Measurements from ENCODE around the gene FIGNL1.

Gene FIGNL1

GRCh38 chr7:50479743-50480517 lies 29.8 kb upstream of the FIGNL1 start:
- Histone ChIP-seq H3K9me3 (ENCODE audit: low read length) (no peaks in the 10 kb centered on the region), H2AFZ (ENCODE audit: low read depth, low read length) (no peak overlapping the region), H3K4me1 (ENCODE audit: insufficient read depth, low read length) (no peaks in the 10 kb centered on the region)

DNA sequence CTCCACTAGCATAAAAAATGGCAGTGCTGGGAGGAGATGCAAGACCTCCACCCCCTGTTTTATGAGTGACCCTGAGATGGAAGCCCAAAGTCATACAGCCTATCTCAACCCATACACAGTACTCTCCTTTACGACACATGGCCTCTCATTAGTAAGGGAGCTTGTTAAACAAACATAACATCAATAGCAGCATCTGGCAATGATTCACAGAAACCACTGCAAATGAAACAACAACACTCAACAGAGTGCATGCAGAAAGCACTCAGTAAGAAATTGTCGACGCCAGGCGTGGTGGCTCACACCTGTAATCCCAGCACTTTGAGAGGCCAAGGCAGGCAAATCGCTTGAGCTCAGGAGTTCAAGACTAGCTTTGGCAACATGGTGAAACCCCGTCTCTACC lies 27.5 kb upstream of the FIGNL1 start:
- H3K27me3 ChIP-seq (ENCODE audit: insufficient read depth, low read length): no peaks in the 10 kb centered on the region
- H3K9me3 ChIP-seq (ENCODE audit: low read length): no peaks in the 10 kb centered on the region
- no peaks in the 10 kb centered on the region for H3K36me3 ChIP-seq (ENCODE audit: insufficient read depth, low read length)
- no peak overlapping the region for H3K4me3 ChIP-seq (ENCODE audit: low read length)
- H3K4me1 ChIP-seq (ENCODE audit: insufficient read depth, low read length): no peaks in the 10 kb centered on the region
- no peak overlapping the region for H2AFZ ChIP-seq (ENCODE audit: low read depth, low read length)

More at GRCh38 chr7:50479743-50480517, 29.8 kb upstream of the FIGNL1 start:
- no peaks in the 10 kb centered on the region for H3K36me3 ChIP-seq (ENCODE audit: insufficient read depth, low read length)
- H3K4me3 ChIP-seq (ENCODE audit: low read length): no peak overlapping the region
- no peaks in the 10 kb centered on the region for H3K27me3 ChIP-seq (ENCODE audit: insufficient read depth, low read length)

GRCh38 chr7:50476953-50477625 lies 26.9 kb upstream of the FIGNL1 start:
- H3K4me1 ChIP-seq (ENCODE audit: insufficient read depth, low read length): no peaks in the 10 kb centered on the region
- H3K27me3 ChIP-seq (ENCODE audit: insufficient read depth, low read length): no peaks in the 10 kb centered on the region
- H3K36me3 ChIP-seq (ENCODE audit: insufficient read depth, low read length): no peaks in the 10 kb centered on the region
- H3K4me3 ChIP-seq (ENCODE audit: low read length): no peak overlapping the region
- H2AFZ ChIP-seq (ENCODE audit: low read depth, low read length): no peak overlapping the region
- H3K9me3 ChIP-seq (ENCODE audit: low read length): no peaks in the 10 kb centered on the region

DNA sequence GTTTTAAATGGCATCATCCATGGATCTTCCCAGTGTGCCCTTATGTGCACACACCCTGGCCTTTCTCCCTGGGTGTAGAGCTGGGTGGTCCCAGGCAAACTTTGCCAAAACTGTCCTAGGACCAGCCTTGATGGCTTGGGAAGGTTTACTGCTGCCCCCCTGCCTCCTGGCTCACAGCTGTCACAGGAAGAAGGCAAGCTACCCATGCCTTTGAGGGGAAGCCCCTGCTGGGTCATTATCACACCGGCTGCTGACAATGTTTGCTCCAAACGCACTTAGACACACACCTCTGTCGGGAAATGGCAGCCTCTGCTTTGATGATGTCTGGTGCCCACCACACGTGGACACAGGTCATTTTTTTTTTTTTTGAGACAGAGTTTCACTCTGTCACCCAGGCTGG lies 25.2 kb upstream of the FIGNL1 start:
- Histone ChIP-seq H3K4me3 (ENCODE audit: low read length) (no peak overlapping the region), H3K27me3 (ENCODE audit: insufficient read depth, low read length) (no peaks in the 10 kb centered on the region), H3K4me1 (ENCODE audit: insufficient read depth, low read length) (no peaks in the 10 kb centered on the region), H3K36me3 (ENCODE audit: insufficient read depth, low read length) (no peaks in the 10 kb centered on the region), H2AFZ (ENCODE audit: low read depth, low read length) (no peak overlapping the region), H3K9me3 (ENCODE audit: low read length) (no peaks in the 10 kb centered on the region)

- H3K9me3 ChIP-seq (ENCODE audit: low read length): no peaks in the 10 kb centered on the region
Measured at GRCh38 chr7:50474382-50475160, 24.4 kb upstream of the FIGNL1 start.

DNA sequence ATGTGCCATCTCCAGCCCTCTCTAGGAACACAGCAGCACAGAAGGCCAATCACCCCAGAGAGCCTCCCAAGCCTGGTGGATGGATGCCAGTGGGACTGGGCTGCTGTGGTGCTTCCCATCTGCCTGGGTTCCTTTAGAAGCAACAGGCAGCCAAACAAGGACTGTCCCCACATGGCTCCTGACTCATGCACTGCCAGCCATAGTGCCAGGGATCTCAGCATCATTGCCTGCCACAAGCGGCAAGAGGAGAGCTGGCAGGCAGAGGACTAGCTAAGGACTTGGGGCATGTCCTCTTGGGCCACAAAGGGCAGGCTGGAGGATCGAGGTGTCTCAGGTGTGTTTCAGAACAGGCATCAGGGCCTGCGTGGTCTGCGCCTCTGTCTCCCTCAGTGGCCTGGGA lies 23.4 kb upstream of the FIGNL1 start:
- Histone ChIP-seq H3K36me3 (ENCODE audit: insufficient read depth, low read length) (no peaks in the 10 kb centered on the region), H3K4me1 (ENCODE audit: insufficient read depth, low read length) (no peaks in the 10 kb centered on the region), H3K4me3 (ENCODE audit: low read length) (no peak overlapping the region), H3K9me3 (ENCODE audit: low read length) (no peaks in the 10 kb centered on the region), H2AFZ (ENCODE audit: low read depth, low read length) (no peak overlapping the region), H3K27me3 (ENCODE audit: insufficient read depth, low read length) (no peaks in the 10 kb centered on the region)

More at GRCh38 chr7:50474382-50475160, 24.4 kb upstream of the FIGNL1 start:
- no peak overlapping the region for H3K4me3 ChIP-seq (ENCODE audit: low read length)
- H3K27me3 ChIP-seq (ENCODE audit: insufficient read depth, low read length): no peaks in the 10 kb centered on the region
- no peaks in the 10 kb centered on the region for H3K36me3 ChIP-seq (ENCODE audit: insufficient read depth, low read length)
- H3K4me1 ChIP-seq (ENCODE audit: insufficient read depth, low read length): no peaks in the 10 kb centered on the region
- H2AFZ ChIP-seq (ENCODE audit: low read depth, low read length): no peak overlapping the region

- Histone ChIP-seq H3K4me1 (ENCODE audit: insufficient read depth, low read length) (no peaks in the 10 kb centered on the region), H3K9me3 (ENCODE audit: low read length) (no peaks in the 10 kb centered on the region), H3K4me3 (ENCODE audit: low read length) (no peak overlapping the region), H3K36me3 (ENCODE audit: insufficient read depth, low read length) (no peaks in the 10 kb centered on the region), H3K27me3 (ENCODE audit: insufficient read depth, low read length) (no peaks in the 10 kb centered on the region), H2AFZ (ENCODE audit: low read depth, low read length) (no peak overlapping the region)
Measured at GRCh38 chr7:50472427-50472826, 22.3 kb upstream of the FIGNL1 start.

- H3K4me3 ChIP-seq (ENCODE audit: low read length): no peak overlapping the region
- no peaks in the 10 kb centered on the region for H3K4me1 ChIP-seq (ENCODE audit: insufficient read depth, low read length)
- H3K27me3 ChIP-seq (ENCODE audit: insufficient read depth, low read length): no peaks in the 10 kb centered on the region
- no peaks in the 10 kb centered on the region for H3K36me3 ChIP-seq (ENCODE audit: insufficient read depth, low read length)
- no peaks in the 10 kb centered on the region for H3K9me3 ChIP-seq (ENCODE audit: low read length)
- no peak overlapping the region for H2AFZ ChIP-seq (ENCODE audit: low read depth, low read length)
Measured at GRCh38 chr7:50471970-50472369, 21.8 kb upstream of the FIGNL1 start.

DNA sequence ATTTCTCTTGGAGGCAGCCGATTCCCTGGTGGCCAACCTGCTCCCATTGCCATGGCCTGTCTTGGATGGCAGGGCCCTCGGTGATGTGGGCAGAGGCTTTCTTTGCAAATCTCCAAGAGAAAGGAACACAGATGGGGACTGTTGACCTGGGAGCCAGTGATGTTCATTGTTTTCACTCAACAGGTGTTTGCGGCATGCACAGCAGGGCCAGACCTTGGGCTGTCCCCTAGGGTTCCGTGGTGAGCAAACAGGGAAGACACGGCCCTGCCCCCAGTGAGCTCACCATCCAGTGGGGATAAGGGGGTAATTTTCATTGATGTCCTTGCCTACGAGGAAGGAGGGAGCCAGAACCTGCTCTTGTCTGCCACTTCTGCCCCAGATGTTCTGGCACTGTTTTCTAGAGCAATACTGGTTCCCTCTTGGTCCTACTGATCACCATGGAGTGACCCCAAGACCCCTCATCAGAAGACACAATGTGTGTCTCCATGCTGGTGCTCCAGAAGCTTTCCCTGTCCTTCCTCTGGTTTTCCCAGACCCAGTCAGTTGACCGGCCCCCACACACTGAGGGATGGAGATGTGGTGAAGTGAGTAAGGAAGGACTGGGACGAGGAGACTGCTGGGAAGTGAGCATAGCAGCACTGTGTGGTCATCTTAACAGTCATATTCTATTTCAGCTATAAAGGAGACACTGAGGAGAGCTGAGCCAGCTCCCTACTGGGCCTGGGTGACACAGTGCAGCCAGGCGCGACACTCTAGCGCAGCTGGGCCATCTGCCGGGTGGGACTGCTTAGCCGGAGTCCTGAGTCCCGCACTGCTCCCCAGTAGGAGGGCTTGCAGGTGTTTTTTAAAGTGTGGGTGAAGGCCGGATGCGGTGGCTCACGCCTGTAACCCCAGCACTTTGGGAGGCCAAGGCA lies 20.4 kb upstream of the FIGNL1 start:
- H2AFZ ChIP-seq (ENCODE audit: low read depth, low read length): no peak overlapping the region
- H3K9me3 ChIP-seq (ENCODE audit: low read length): no peaks in the 10 kb centered on the region
- no peak overlapping the region for H3K4me3 ChIP-seq (ENCODE audit: low read length)
- no peaks in the 10 kb centered on the region for H3K36me3 ChIP-seq (ENCODE audit: insufficient read depth, low read length)
- H3K27me3 ChIP-seq (ENCODE audit: insufficient read depth, low read length): no peaks in the 10 kb centered on the region
- H3K4me1 ChIP-seq (ENCODE audit: insufficient read depth, low read length): no peaks in the 10 kb centered on the region

GRCh38 chr7:50469181-50469580 lies 19.0 kb upstream of the FIGNL1 start:
- H3K4me1 ChIP-seq (ENCODE audit: insufficient read depth, low read length): no peaks in the 10 kb centered on the region
- no peak overlapping the region for H3K4me3 ChIP-seq (ENCODE audit: low read length)

GRCh38 chr7:50467817-50468610 lies 17.9 kb upstream of the FIGNL1 start:
- H3K27me3 ChIP-seq (ENCODE audit: insufficient read depth, low read length): no peaks in the 10 kb centered on the region

More at GRCh38 chr7:50469181-50469580, 19.0 kb upstream of the FIGNL1 start:
- Histone ChIP-seq H3K9me3 (ENCODE audit: low read length) (no peaks in the 10 kb centered on the region), H3K27me3 (ENCODE audit: insufficient read depth, low read length) (no peaks in the 10 kb centered on the region), H3K36me3 (ENCODE audit: insufficient read depth, low read length) (no peaks in the 10 kb centered on the region), H2AFZ (ENCODE audit: low read depth, low read length) (no peak overlapping the region)

More at GRCh38 chr7:50467817-50468610, 17.9 kb upstream of the FIGNL1 start:
- H3K9me3 ChIP-seq (ENCODE audit: low read length): no peaks in the 10 kb centered on the region
- H3K4me1 ChIP-seq (ENCODE audit: insufficient read depth, low read length): no peaks in the 10 kb centered on the region
- H2AFZ ChIP-seq (ENCODE audit: low read depth, low read length): no peak overlapping the region
- H3K4me3 ChIP-seq (ENCODE audit: low read length): no peak overlapping the region
- H3K36me3 ChIP-seq (ENCODE audit: insufficient read depth, low read length): no peaks in the 10 kb centered on the region
